Tibial artery (tissue), 4 donors: ENCODE results near the gene TBC1D9.

ENCODE experiments used
- DNase-seq, 2 donors: peaks; one replicate each; pipeline ENCODE4 v3.0.0-alpha.2; 2019
- H3K27ac ChIP-seq, 2 donors: fragments of 200-600 bp; sonication (generic) in 1 of 2; 1 replicate in 1 of 2; 2 replicates in 1 of 2; pipeline ENCODE4 v1.5.1; 2018 to 2019; ENCODE audit warnings: mild to moderate bottlenecking in 1 of 2
- H3K27me3 ChIP-seq, 2 donors: fragments of 200-600 bp; sonication (generic) in 1 of 2; one replicate each; pipeline versions ENCODE4 v1.5.1 to v1.6.0; 2016 to 2019
- H3K36me3 ChIP-seq, 3 donors: fragments of 200-600 bp; sonication (generic) in 2 of 3; one replicate each; pipeline ENCODE4 v1.5.1; 2016 to 2019; ENCODE audit warnings: mild to moderate bottlenecking in 2 of 3
- H3K4me1 ChIP-seq, 4 donors: fragments of 200-600 bp; sonication (generic) in 2 of 4; 1 replicate in 3 of 4; 2 replicates in 1 of 4; pipeline ENCODE4 v1.5.1; 2016 to 2019
- H3K4me3 ChIP-seq, 2 donors: fragments of 200-600 bp; sonication (generic) in 1 of 2; 1 replicate in 1 of 2; 2 replicates in 1 of 2; pipeline ENCODE4 v1.5.1; 2018 to 2019; ENCODE audit warnings: mild to moderate bottlenecking in 2 of 2
- H3K9me3 ChIP-seq, 3 donors: fragments of 200-600 bp; sonication (generic) in 1 of 3; one replicate each; pipeline ENCODE4 v1.5.1; 2016 to 2019
- CTCF ChIP-seq, 2 experiments: fragments of 200-600 bp in 1 of 2; fragments of 450-650 bp in 1 of 2; IDR thresholded peaks; one replicate each; pipeline ENCODE4 v1.5.1; 2017 to 2019; ENCODE audit warnings: antibody characterized with exemption in 2 of 2, mild to moderate bottlenecking in 1 of 2, moderate library complexity in 1 of 2
- intact Hi-C: fragments of 100-400 bp; cut with DNase I; formaldehyde crosslinking; loops from one replicate; pipeline ENCODE4 v1.15.0; 2023; ENCODE audit warnings: low total_unique reads

Gene TBC1D9

GRCh38 chr4:140690093-140690492 lies 66.1 kb downstream of the TBC1D9 start:
- H3K36me3 ChIP-seq, result peaks cover 0 to 5% (median 4%) of the 10 kb centered on the region in 3 donors
- H3K27ac ChIP-seq, result no peak overlapping the region
- peaks cover 0 to 15% (median 0%) of the 10 kb centered on the region in 4 donors for H3K4me1 ChIP-seq
- TF ChIP-seq CTCF (IDR thresholded peaks at IDR 0.05), result no peak
- no peak overlapping the region for H3K4me3 ChIP-seq
- intact Hi-C loops, result no loop called here
- H3K9me3 ChIP-seq, result no peaks in the 10 kb centered on the region
- DNase-seq, result no peak
- no peaks in the 10 kb centered on the region for H3K27me3 ChIP-seq

GRCh38 chr4:140689623-140690022 lies 66.6 kb downstream of the TBC1D9 start:
- H3K4me1 ChIP-seq, result peaks cover 0 to 15% (median 0%) of the 10 kb centered on the region in 4 donors
- H3K27me3 ChIP-seq, result no peaks in the 10 kb centered on the region
- no peak for DNase-seq
- no peak overlapping the region for H3K4me3 ChIP-seq
- no peak overlapping the region for H3K27ac ChIP-seq
- H3K36me3 ChIP-seq, result peaks cover 0 to 9% (median 6%) of the 10 kb centered on the region in 3 donors
- intact Hi-C loops, result no loop called here
- no peaks in the 10 kb centered on the region for H3K9me3 ChIP-seq
- no peak for TF ChIP-seq CTCF (IDR thresholded peaks at IDR 0.05)

GRCh38 chr4:140688711-140689598 lies 67.2 kb downstream of the TBC1D9 start:
- no peak overlapping the region for H3K4me3 ChIP-seq
- peaks cover 0 to 15% (median 0%) of the 10 kb centered on the region in 4 donors for H3K4me1 ChIP-seq
- H3K9me3 ChIP-seq, result no peaks in the 10 kb centered on the region
- intact Hi-C loops, result no loop called here
- no peak for DNase-seq
- no peak overlapping the region for H3K27ac ChIP-seq
- H3K36me3 ChIP-seq, result peaks cover 0 to 13% (median 6%) of the 10 kb centered on the region in 3 donors
- no peak for TF ChIP-seq CTCF (IDR thresholded peaks at IDR 0.05)
- H3K27me3 ChIP-seq, result no peaks in the 10 kb centered on the region

- Histone ChIP-seq H3K4me3 (no peak overlapping the region), H3K27me3 (no peaks in the 10 kb centered on the region), H3K27ac (no peak overlapping the region), H3K36me3 (peaks cover 0 to 13% (median 6%) of the 10 kb centered on the region in 3 donors), H3K9me3 (no peaks in the 10 kb centered on the region), H3K4me1 (peaks cover 0 to 15% (median 0%) of the 10 kb centered on the region in 4 donors)
- no peak for TF ChIP-seq CTCF (IDR thresholded peaks at IDR 0.05)
- intact Hi-C loops, result no loop called here
- no peak for DNase-seq
These were observed 69.4 kb downstream of the TBC1D9 start for GRCh38 chr4:140686796-140687195.

- Histone ChIP-seq H3K4me3 (no peak overlapping the region), H3K9me3 (no peaks in the 10 kb centered on the region), H3K4me1 (peaks cover 0 to 12% (median 4%) of the 10 kb centered on the region in 4 donors), H3K27me3 (no peaks in the 10 kb centered on the region), H3K27ac (no peak overlapping the region), H3K36me3 (peaks cover 0 to 16% (median 7%) of the 10 kb centered on the region in 3 donors)
- intact Hi-C loops, result no loop called here
- no peak for DNase-seq
- TF ChIP-seq CTCF (IDR thresholded peaks at IDR 0.05), result no peak
These were observed 71.9 kb downstream of the TBC1D9 start for GRCh38 chr4:140684314-140684713.
